GM12878 (cell line): ENCODE data around the gene PATJ. TPM values are rescaled to one million over a fixed set of nuclear protein-coding genes. Genes with fewer than 3 reads are reported as not detected.

Experiments used
- ATAC-seq: fragments of 200-7000 bp; cut with Tn5 transposase; 3 replicates; pipeline ENCODE4 v1.9.1; 2020; ENCODE audit warnings: mild to moderate bottlenecking, moderate library complexity
- BruUV-seq: library from RNA; stranded (reverse); fragments of 400-500 nt; replicated peaks from 2 replicates; lab custom pipeline; 2021; lab: Mats Ljungman, UMichigan
- CTCF ChIA-PET: fragments of 300-600 bp; sonication (Branson Sonifier 250); formaldehyde crosslinking; extraction: SDS; loops from one replicate; lab custom pipeline; 2021; ENCODE audit warnings: inconsistent platforms; lab: Yijun Ruan, JAX
- POLR2A ChIA-PET: fragments of 350-600 bp; formaldehyde crosslinking; extraction: SDS; loops from one replicate; lab custom pipeline; 2021; ENCODE audit warnings: inconsistent platforms; lab: Charles Lee
- RAD21 ChIA-PET: fragments of 300-600 bp; sonication (Branson Sonifier 250); formaldehyde crosslinking; loops from one replicate; lab custom pipeline; 2023; ENCODE audit warnings: antibody characterized with exemption; ENCODE audit not compliant: unreplicated experiment; lab: Charles Lee
- SMC1A ChIA-PET: fragments of 300-600 bp; sonication (Branson Sonifier 250); formaldehyde crosslinking; loops from one replicate; lab custom pipeline; 2023; ENCODE audit not compliant: unreplicated experiment, uncharacterized antibody; lab: Charles Lee
- DNase-seq: peaks from one replicate; pipeline ENCODE4 v3.0.0-alpha.2; 2011; ENCODE audit warnings: low read depth, low spot score
- FAIRE-seq: peaks from 3 replicates; lab custom pipeline; 2011; peaks lifted over from hg19 to GRCh38; lab: Jason Lieb, UNC
- H2AFZ ChIP-seq: 2 replicates; pipeline ENCODE4 v1.6.0; 2011; ENCODE audit warnings: low read depth, low read length, control low read depth; ENCODE audit not compliant: control insufficient read depth
- H3K27ac ChIP-seq: 2 replicates; pipeline ENCODE4 v1.5.1; 2011; ENCODE audit warnings: control low read depth; ENCODE audit not compliant: control insufficient read depth, insufficient read depth
- H3K27me3 ChIP-seq, 2 experiments: replicated peaks in 1 of 2; 2 replicates each; pipeline versions ENCODE4 v1.6.0 to v1.6.1; 2011; ENCODE audit warnings: low read length in 1 of 2; ENCODE audit not compliant: control insufficient read depth in 2 of 2, insufficient read depth in 2 of 2
- H3K36me3 ChIP-seq, 2 experiments: 2 replicates each; pipeline ENCODE4 v1.5.1; 2011; ENCODE audit warnings: low read length in 1 of 2; ENCODE audit not compliant: control insufficient read depth in 2 of 2, insufficient read depth in 2 of 2
- H3K4me1 ChIP-seq: 2 replicates; pipeline ENCODE4 v1.6.1; 2011; ENCODE audit warnings: mild to moderate bottlenecking, low read length, moderate library complexity, mixed read lengths; ENCODE audit not compliant: control insufficient read depth, insufficient read depth
- H3K4me2 ChIP-seq: 2 replicates; pipeline ENCODE4 v1.6.0; 2011; ENCODE audit warnings: control low read depth; ENCODE audit not compliant: control insufficient read depth, insufficient read depth
- H3K4me3 ChIP-seq: fragments of 200-600 bp; sonication (generic); 2 replicates; pipeline ENCODE4 v1.5.1; 2016
- H3K79me2 ChIP-seq: 2 replicates; pipeline ENCODE4 v1.6.0; 2011; ENCODE audit warnings: low read length; ENCODE audit not compliant: control insufficient read depth, insufficient read depth
- H3K9ac ChIP-seq: 2 replicates; pipeline ENCODE4 v1.8.0; 2011; ENCODE audit warnings: low read length, control low read depth, mixed read lengths; ENCODE audit not compliant: control insufficient read depth, insufficient read depth
- H3K9me3 ChIP-seq: replicated peaks from 3 replicates; pipeline ENCODE4 v1.5.1; 2011; ENCODE audit warnings: mild to moderate bottlenecking, low read length; ENCODE audit not compliant: control insufficient read depth, insufficient read depth
- H4K20me1 ChIP-seq: 2 replicates; pipeline ENCODE4 v1.6.0; 2011; ENCODE audit not compliant: control insufficient read depth, insufficient read depth
- BACH1 ChIP-seq: fragments of 450-650 bp; IDR thresholded peaks from 2 replicates; pipeline ENCODE4 v1.6.1; 2017; ENCODE audit warnings: mild to moderate bottlenecking, borderline replicate concordance
- BCL3 ChIP-seq: IDR thresholded peaks from 2 replicates; pipeline ENCODE4 v1.6.1; 2011; ENCODE audit warnings: borderline replicate concordance, low read depth, mild to moderate bottlenecking, moderate library complexity, low read length; ENCODE audit not compliant: insufficient read depth, poor library complexity, severe bottlenecking
- CBX3 ChIP-seq: fragments of 200-600 bp; sonication (generic); IDR thresholded peaks from 2 replicates; pipeline ENCODE4 v1.6.1; 2016; ENCODE audit warnings: low read depth, borderline replicate concordance
- CEBPB ChIP-seq, 2 experiments: fragments of 150-350 bp in 1 of 2; IDR thresholded peaks; 2 replicates each; pipeline ENCODE4 v1.6.1; 2012 to 2014; ENCODE audit warnings: low read depth in 2 of 2, low read length in 2 of 2, borderline replicate concordance in 1 of 2, inconsistent platforms in 1 of 2
- E2F4 ChIP-seq: IDR thresholded peaks from 2 replicates; pipeline ENCODE4 v1.6.1; 2012; ENCODE audit warnings: low read depth, low read length, improper control_type of control experiment
- HCFC1 ChIP-seq: fragments of 150-350 bp; IDR thresholded peaks from 2 replicates; pipeline ENCODE4 v1.6.1; 2014; ENCODE audit warnings: low read length
- MTA2 ChIP-seq: fragments of 450-650 bp; IDR thresholded peaks from 2 replicates; pipeline ENCODE4 v1.6.1; 2016; ENCODE audit warnings: low read depth, mild to moderate bottlenecking, moderate library complexity
- MYC ChIP-seq: IDR thresholded peaks from 2 replicates; pipeline ENCODE4 v1.6.1; 2011; ENCODE audit warnings: mild to moderate bottlenecking, low read length, moderate library complexity, inconsistent platforms; ENCODE audit not compliant: insufficient read depth, insufficient replicate concordance, insufficient read length, severe bottlenecking
- NR2C1 ChIP-seq: fragments of 450-650 bp; IDR thresholded peaks from 2 replicates; pipeline ENCODE4 v1.6.1; 2017; ENCODE audit warnings: antibody characterized with exemption, mild to moderate bottlenecking, moderate library complexity
- PML ChIP-seq: IDR thresholded peaks from 2 replicates; pipeline ENCODE4 v1.6.1; 2012; ENCODE audit warnings: low read length, inconsistent platforms
- SREBF2 ChIP-seq: IDR thresholded peaks from 2 replicates; pipeline ENCODE4 v1.6.1; 2012; ENCODE audit warnings: mild to moderate bottlenecking, low read length
- SRF ChIP-seq, 2 experiments: IDR thresholded peaks; 2 replicates each; pipeline ENCODE4 v1.6.1; 2011; ENCODE audit warnings: low read depth in 2 of 2, low read length in 2 of 2, mild to moderate bottlenecking in 1 of 2, moderate library complexity in 1 of 2
- TBL1XR1 ChIP-seq: IDR thresholded peaks from 2 replicates; pipeline ENCODE4 v1.6.1; 2012; ENCODE audit warnings: low read depth, low read length, improper control_type of control experiment
- ZBTB11 ChIP-seq: fragments of 450-650 bp; formaldehyde crosslinking; IDR thresholded peaks from 2 replicates; pipeline ENCODE4 v1.5.0; 2022; ENCODE audit warnings: mild to moderate bottlenecking, missing genetic modification characterization
- ZNF24 ChIP-seq: fragments of 450-650 bp; IDR thresholded peaks from 2 replicates; pipeline ENCODE4 v1.6.1; 2017; ENCODE audit warnings: antibody characterized with exemption, mild to moderate bottlenecking
- WGBS: methylation state at CpG from one replicate; pipeline ENCODE4 v1.1.6; 2016; ENCODE audit warnings: low lambda C conversion rate; ENCODE audit not compliant: insufficient replicate concordance, insufficient coverage; ENCODE audit errors: missing lambda C conversion rate; 5-methylcytosine and 5-hydroxymethylcytosine counted together
- in situ Hi-C: fragments of 300-500 bp; cut with MboI; formaldehyde crosslinking; loops from 9 replicates; pipeline ENCODE4 v1.14.3; 2018; ENCODE audit warnings: mixed read lengths
- intact Hi-C: fragments of 100-400 bp; cut with micrococcal nuclease; formaldehyde crosslinking; loops from one replicate; pipeline ENCODE4 v1.14.2; 2022; ENCODE audit not compliant: unreplicated experiment
- polyA plus RNA-seq, 11 experiments: library from polyadenylated mRNA; depleted of rRNA in 4 of 11; unstranded in 6 of 11; stranded (reverse) in 5 of 11; fragments of >200 nt; fragmentation: Nextera tagmentation in 4 of 11; fragmentation: Illumina TruSeq in 1 of 11; extraction: Ambion mirVana in 4 of 11; extraction: Trizol in 1 of 11; gene quantifications; 1 replicate in 1 of 11; 2 replicates in 10 of 11; pipeline versions ENCODE4 v1.2.1 to v1.2.3, GENCODE V29; 2011 to 2016; ENCODE audit warnings: inconsistent platforms in 2 of 11, missing spikeins in 2 of 11, low read depth in 1 of 11
- total RNA-seq, 4 experiments: library from RNA; depleted of rRNA in 3 of 4; stranded (reverse); fragments of >200 nt in 3 of 4; fragmentation: Illumina TruSeq in 1 of 4; extraction: Trizol in 1 of 4; gene quantifications; 2 replicates each; pipeline versions ENCODE4 v1.2.1 to v1.2.3, GENCODE V29; 2013 to 2021

PATJ gene
- total and polyA plus RNA-seq, 10 of the 15 experiments (the other 5 are each of a cell fraction or from before 2014, with no cell fraction given) = 2.8 to 13.9 (median 6.9) TPM

DNA sequence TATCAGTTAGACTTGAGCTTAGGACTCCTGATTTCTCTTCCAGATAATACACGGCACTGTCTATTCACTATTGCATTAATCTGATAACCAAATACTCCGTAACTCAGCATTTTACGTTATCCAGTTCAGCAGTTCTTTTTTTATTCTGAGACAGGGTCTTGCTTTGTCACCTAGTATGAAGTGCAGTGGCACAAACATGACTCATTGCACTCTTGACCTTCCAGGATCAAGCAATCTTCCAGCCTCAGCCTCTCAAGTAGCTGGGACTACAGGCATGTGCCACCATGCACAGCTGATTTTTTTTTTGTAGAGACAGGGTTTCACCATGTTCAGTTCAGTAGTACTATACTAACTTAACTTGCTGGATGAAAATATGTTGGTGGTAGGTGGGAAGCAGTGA, 156.4 kb downstream of the PATJ start:
- Histone ChIP-seq H3K9ac (no peak overlapping the region), H4K20me1 (no peaks in the 10 kb centered on the region), H2AFZ (no peak overlapping the region), H3K9me3 (peaks cover 2% of the 10 kb centered on the region; the same call in 1 of the 3 replicates), H3K4me3 (no peak overlapping the region), H3K4me2 (no peak overlapping the region), H3K79me2 (no peaks in the 10 kb centered on the region), H3K4me1 (no peaks in the 10 kb centered on the region), H3K27me3 (no peaks in the 10 kb centered on the region), H3K27ac (no peak overlapping the region), H3K36me3 (no peaks in the 10 kb centered on the region)
- intact Hi-C loops = no loop called here
- WGBS = 92% methylated on average over 3 of the region's 3 CpGs
- ChIA-PET RAD21 (no interaction called here), CTCF (interaction anchor here (0.7 kb wide), 1 partner anchor 1233 kb away, joined by 3 read pairs; no protein-coding TSS in a partner anchor), SMC1A (no interaction called here), POLR2A (no interaction called here)
- no peak for FAIRE-seq
- BruUV-seq = no TSS peak
- DNase-seq = no peak
- no peak for ATAC-seq
- TF ChIP-seq HCFC1 (no peak), SRF (IDR thresholded peaks at IDR 0.05; ENCODE audit: low read depth in 2 of 2, low read length in 2 of 2) (no peak), E2F4 (no peak), BCL3 (no peak), TBL1XR1 (no peak), SREBF2 (no peak), BACH1 (no peak), MYC (no peak), MTA2 (no peak), CBX3 (no peak), CEBPB (IDR thresholded peaks at IDR 0.05; ENCODE audit: borderline replicate concordance in 1 of 2, low read depth in 2 of 2, low read length in 2 of 2) (no peak), ZBTB11 (no peak), NR2C1 (no peak), ZNF24 (no peak), PML (no peak)
- in situ Hi-C loops = no loop called here
